ENCODE data around the gene EXOSC7.

The EXOSC7 gene

DNA sequence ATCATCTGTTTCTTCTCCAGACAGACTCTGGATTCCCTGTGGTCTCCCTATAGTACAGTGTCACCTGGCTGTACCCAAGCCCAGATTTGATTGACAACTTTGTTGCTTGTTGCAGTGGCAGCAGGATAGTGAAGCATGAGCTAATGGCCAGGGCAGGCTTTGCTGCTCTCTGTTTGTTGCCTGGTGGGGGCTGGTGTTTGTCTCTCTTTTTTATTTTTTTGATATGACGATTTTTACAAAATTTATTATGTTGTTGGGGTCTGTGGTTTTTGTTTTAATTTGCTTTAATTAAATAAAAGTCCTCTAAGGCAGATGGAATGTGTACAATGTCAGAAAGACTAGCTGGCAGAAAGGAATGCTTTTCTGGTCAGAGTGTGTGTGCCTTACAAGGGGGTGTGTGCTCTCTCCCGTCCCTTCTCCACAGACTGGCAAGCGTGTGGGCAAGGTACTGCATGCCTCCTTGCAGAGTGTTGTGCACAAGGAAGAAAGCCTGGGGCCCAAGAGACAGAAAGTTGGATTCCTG, 34.8 kb downstream of the EXOSC7 start:
- peak; percentile 83 for DNase-seq
- in situ Hi-C loops (cut with HindIII; ENCODE audit: low pct_ligation_motif_present, low pct_unique_long_range_greater_than_20kb, low sequenced_read_pairs), result no loop called here

DNA sequence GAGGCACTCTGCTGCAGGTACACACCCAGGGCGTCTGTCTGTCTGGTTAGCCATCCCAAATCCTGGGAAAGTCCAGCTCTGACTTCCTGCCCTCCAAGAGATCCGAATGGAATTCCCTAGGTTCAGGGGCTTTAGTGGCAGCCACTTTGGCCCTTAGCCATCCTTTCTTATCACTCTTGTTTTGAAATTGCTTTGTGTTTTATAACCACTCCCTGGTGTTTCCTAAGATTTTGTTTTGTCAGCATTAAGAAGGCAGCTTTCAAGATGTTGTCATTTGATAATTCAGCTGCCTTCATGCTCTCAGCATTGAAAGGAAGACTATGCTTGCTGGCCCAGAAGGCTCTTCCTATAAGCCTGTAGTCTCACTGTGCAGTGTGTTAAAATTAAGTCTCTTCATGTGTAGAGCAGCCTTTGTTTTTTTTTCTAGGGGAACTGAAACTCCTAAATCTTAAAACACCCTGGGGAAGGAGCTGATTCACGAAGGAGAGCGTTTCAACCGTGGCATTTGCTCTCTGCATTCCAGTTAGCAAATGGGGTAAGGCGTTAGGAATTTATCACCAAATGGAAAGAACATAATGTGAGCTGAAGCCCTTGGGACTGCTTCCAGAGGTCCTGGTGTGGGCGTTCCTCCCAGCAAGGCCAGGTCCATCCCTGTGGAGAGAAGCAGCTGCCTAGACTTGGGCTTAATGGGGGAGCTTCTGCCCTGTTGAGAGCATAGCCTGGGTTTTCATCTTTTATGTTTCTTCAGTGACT, 35.9 kb downstream of the EXOSC7 start:
- in situ Hi-C loops (cut with HindIII; ENCODE audit: low pct_ligation_motif_present, low pct_unique_long_range_greater_than_20kb, low sequenced_read_pairs), result no loop called here

DNA sequence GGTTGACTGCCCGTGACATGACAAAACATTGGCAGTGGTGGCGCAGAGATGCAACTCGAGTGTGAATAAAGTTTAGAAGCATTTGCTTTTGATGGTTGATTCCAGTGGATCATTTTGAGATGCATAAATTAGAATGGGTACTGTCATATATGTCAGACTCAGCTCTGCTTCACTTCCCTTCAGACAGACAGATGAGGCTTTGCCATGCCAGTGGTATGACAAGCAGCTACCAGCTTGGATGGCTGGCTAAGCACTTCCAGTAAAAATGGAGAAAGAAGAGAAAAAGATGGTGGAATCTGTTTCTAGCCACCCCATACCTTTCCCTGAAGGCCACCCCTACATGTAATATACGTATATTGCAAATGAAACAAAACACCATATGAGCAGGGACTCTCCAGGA, 36.5 kb downstream of the EXOSC7 start:
- DNase-seq, result no peak
- in situ Hi-C loops (cut with HindIII; ENCODE audit: low pct_ligation_motif_present, low pct_unique_long_range_greater_than_20kb, low sequenced_read_pairs), result no loop called here

More for the DNA sequence above, 35.9 kb downstream of the EXOSC7 start:
- DNase-seq, result peak; percentile 86

DNA sequence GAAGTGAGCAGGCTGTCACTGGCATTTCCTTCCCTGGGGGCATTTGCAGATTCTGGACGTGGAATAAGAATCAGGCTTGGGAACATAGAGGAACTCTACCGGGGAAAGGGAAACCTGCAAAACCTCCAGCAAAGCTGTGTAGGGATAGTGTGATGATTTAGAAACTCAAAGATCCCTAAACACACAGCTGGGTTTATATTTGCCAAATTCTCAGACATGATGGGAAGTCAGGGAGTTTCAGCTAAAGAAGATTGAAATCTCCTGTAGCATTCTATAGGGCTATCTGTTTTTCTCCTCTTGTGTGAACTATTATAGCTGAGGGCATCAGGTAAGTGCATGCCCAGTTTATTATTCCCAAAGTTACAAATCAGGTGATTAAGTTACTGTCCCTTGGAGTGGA, 40.9 kb downstream of the EXOSC7 start:
- DNase-seq, result no peak
- in situ Hi-C loops (cut with HindIII; ENCODE audit: low pct_ligation_motif_present, low pct_unique_long_range_greater_than_20kb, low sequenced_read_pairs), result no loop called here

DNA sequence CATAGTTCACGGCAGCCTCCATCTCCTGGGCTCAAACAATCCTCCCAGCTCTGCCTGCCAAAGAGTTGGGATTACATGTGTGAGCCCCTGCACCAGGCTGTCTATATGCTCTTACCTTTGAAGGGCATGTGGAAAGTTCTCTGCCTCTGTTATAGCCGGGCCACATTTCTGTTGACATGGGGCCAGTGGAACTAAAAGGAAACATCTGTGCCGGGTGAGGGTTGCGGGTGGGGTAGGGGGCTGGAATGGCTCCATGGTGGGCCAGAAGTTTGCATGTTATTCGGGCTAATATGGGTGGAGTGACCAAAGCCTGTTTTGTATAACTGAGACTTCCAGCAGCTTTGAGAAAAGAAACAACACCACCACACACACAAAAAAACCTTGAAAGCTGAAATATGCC, 41.8 kb downstream of the EXOSC7 start:
- in situ Hi-C loops (cut with HindIII; ENCODE audit: low pct_ligation_motif_present, low pct_unique_long_range_greater_than_20kb, low sequenced_read_pairs), result no loop called here
- DNase-seq, result no peak

DNA sequence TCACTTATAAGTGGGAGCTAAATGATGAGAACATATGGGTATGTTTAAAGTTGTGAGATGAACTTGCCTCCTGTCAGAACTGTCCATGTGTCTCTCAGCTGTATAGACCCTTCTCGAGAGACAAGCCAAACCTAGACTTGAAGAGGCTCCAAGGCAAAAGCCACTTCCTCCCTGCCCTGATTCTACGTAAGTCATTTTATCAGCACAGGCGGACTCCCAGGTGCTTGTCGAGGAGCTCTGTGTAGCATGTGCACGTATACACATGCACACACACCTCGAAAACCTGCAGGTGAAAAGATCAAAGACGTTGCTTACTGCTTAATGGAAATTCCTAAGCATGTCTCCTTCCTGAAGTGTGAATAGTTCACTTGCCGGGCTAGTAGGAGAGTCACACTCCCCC, 44.5 kb downstream of the EXOSC7 start:
- in situ Hi-C loops (cut with HindIII; ENCODE audit: low pct_ligation_motif_present, low pct_unique_long_range_greater_than_20kb, low sequenced_read_pairs), result no loop called here
- no peak for DNase-seq

DNA sequence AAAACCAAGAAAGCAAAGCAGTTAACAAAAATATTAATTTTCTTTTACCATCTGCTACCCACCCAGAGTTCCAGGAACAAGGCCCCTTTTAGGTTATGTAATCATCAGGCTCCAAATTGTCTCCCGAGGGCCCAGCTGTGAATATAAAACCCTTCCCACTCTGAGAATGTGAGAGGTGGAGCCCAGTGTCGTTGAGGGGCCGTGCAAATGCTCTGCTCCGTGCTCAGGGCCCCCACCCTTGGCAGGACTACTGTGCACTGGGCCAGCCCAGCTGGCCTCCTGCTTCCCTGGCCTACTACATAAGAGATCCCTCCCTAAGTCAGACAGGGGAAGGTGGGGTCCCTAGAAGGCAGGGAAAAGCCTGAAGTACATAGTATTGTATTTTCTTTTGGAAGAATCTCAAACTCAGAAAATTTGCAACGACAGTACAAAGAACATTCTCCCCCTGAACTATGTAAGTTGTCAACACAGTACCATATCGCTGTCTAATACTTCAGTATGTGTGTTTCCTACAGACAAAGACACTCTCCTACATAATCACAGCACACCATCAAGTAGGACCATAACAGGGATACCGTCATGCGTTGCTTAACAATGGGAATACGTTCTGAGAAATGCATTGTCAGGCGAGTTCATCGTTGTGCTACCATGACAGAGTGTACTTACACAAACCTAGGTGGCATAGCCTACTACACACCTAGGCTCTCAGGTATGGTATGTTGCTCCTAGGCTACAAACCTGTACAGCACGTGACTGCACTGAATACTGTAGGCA, 45.7 kb downstream of the EXOSC7 start:
- in situ Hi-C loops (cut with HindIII; ENCODE audit: low pct_ligation_motif_present, low pct_unique_long_range_greater_than_20kb, low sequenced_read_pairs), result no loop called here
- DNase-seq, result no peak

DNA sequence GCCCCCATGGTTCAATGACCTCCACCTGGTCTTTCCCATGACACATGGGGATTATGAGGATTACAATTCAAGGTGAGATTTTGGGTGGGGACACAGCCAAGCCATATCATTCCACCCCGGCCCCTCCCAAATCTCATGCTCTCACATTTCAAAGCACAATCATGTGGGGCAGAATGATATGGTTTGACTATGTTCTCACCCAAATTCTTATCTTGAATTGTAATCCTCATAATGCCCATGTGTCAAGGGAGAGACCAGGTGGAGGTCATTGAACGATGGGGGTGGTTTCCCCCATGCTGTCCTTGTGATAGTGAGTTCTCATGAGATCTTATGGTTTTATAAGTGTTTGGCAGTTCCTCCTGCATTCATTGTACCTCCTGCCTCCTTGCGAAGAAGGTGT, 47.6 kb downstream of the EXOSC7 start:
- in situ Hi-C loops (cut with HindIII; ENCODE audit: low pct_ligation_motif_present, low pct_unique_long_range_greater_than_20kb, low sequenced_read_pairs), result no loop called here
- DNase-seq, result no peak

DNA sequence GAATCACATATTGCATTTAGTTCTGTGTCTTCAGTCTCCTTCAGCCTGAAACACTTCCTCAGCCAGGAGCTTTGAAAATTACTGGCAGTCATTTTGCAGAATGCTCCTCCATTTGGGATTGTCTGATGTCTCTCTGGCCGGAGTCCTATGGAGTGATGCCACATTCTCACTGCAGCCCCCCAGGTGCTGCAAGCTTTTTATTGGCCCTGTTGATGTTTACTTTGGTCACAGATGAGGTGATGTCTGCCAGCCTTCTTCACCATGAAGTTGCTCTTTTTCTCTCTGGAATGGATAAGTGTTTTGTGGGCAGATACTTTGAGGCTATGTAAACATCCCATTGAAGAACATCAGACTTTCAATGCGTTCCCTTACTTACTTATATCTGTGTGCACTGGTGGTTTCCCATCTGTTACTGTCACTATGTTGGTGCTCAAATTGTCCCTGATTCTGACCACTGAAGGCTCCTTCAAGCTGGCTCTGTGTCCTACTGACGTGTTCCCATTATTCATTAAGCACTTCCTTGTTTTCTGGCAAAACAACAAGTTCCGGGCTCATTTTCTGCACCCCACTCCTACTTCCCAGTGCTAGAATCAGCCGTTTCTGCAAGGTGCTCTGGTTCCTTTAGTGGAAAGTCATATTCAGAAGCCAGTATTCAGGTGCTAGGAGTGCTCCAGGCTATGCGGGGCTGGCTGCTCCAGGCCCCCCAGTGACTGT, 48.7 kb downstream of the EXOSC7 start:
- no peak for DNase-seq
- in situ Hi-C loops (cut with HindIII; ENCODE audit: low pct_ligation_motif_present, low pct_unique_long_range_greater_than_20kb, low sequenced_read_pairs), result no loop called here

DNA sequence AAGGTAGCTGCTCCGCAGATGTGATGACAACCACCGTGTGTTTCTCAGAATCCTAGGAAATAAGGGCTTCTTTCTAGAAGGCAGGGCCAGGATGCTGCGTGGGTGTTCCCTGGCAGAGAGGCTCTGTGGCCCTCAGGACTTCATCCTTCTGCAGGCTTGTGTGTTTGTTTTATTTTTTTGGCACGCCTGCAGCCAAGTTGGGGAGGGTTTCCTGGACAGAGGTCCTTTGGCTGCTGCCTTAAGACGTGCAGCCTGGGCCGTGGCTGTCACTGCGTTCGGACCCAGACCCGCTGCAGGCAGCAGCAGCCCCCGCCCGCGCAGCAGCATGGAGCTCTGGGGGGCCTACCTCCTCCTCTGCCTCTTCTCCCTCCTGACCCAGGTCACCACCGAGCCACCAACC, 50.0 kb downstream of the EXOSC7 start, which contains the start of gene CLEC3B:
TSS of gene CLEC3B (plus strand) at position 266 of the 400 bp plus-strand sequence. CDS start at position 326, 60 bp downstream.
- in situ Hi-C loops (cut with HindIII; ENCODE audit: low pct_ligation_motif_present, low pct_unique_long_range_greater_than_20kb, low sequenced_read_pairs), result no loop called here
- no peak for DNase-seq

DNA sequence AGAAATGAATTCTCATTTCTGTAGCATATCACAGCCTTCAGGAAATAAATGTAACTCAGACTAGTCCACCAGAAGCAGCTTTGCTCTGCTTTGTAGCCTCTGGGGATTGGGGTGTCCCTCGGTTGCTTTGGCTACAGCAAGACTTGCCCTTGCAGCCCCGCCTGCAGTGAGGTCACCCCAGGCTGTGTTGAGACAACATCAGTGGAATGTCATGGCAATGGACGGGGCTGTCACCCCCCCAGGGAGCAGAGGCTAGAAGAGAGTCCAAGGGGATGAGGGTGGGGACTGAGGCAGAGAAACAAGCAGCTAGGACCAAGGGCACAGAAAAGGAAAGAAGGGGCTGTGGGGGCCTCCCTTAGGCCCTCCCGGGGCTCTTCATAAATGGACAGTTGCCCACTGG, 50.9 kb downstream of the EXOSC7 start:
- DNase-seq, result no peak
- in situ Hi-C loops (cut with HindIII; ENCODE audit: low pct_ligation_motif_present, low pct_unique_long_range_greater_than_20kb, low sequenced_read_pairs), result no loop called here

DNA sequence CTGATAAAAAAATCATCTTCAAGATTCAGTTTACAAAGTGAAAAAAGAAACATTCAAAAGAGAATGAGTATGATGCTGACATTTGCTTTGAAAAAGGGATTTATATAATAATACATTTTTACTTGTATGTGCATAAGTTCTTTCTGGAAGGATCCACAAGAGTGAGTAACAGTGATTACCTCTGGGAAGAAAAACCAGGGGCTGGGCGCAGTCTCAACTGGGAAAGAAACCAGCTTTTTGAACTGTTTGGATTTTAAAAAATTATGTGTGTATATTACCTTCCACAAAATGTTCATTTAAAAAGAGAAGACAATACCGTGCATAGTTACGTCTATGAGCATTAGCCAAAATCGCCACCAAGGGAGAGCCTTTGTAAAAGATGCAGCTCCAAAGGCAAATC, 51.4 kb downstream of the EXOSC7 start:
- DNase-seq, result no peak
- in situ Hi-C loops (cut with HindIII; ENCODE audit: low pct_ligation_motif_present, low pct_unique_long_range_greater_than_20kb, low sequenced_read_pairs), result no loop called here

DNA sequence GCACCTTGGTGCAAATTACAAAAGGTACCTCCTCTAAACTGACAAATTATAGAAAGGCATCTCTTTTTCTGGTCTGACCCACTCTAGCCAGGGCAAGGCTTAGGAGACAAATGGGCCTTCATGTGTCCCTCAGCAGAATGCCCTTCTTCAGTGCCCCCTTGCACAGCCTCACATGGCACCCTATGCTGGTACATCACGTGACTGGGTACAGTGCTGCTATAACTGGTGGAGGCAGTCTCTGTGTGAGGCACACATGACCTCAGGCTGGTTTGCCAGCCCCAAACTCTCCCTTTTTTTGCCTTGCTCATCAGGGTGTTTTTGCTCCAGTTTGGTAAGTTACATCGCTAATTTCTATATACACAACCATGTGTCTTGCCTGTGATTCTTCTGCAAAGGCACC, 53.2 kb downstream of the EXOSC7 start:
- in situ Hi-C loops (cut with HindIII; ENCODE audit: low pct_ligation_motif_present, low pct_unique_long_range_greater_than_20kb, low sequenced_read_pairs), result no loop called here
- DNase-seq, result no peak

DNA sequence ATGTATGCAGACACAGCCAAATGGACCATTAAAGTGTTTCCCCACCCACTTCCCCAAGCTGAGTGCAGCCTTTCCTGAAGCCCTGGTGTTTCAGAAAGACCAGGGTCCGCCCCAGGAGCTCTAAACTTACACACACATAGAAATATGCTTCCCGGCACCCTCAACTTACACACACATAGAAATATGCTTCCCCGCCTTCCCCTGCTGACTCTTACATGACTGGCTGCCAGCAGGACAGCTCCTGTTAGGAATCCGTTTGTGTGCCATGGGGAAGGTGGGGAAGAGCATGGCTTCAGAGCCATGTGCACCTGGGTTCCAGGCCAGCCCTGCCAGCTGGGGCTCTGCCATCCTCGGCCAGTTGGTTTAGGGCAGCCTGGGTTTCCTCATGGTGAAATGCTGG, 53.6 kb downstream of the EXOSC7 start:
- DNase-seq, result no peak
- in situ Hi-C loops (cut with HindIII; ENCODE audit: low pct_ligation_motif_present, low pct_unique_long_range_greater_than_20kb, low sequenced_read_pairs), result no loop called here

DNA sequence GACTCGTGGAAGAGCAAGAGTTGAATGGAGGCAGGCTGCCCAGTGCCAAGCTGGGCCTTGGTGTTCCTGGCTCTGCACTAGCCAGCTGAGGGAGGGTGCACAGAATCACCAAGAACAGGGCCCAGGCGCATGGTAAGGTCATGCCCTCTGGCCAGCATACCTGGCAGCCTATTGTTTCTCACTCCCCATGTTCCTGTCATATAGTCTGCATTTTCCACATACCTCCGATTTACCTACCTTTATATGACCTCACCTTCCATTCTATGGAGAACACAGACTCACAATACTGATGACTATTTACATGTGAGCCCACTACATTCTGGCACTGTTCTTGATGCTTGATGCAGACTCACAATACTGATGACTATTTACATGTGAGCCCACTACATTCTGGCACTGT, 55.5 kb downstream of the EXOSC7 start:
- in situ Hi-C loops (cut with HindIII; ENCODE audit: low pct_ligation_motif_present, low pct_unique_long_range_greater_than_20kb, low sequenced_read_pairs), result no loop called here
- no peak for DNase-seq

DNA sequence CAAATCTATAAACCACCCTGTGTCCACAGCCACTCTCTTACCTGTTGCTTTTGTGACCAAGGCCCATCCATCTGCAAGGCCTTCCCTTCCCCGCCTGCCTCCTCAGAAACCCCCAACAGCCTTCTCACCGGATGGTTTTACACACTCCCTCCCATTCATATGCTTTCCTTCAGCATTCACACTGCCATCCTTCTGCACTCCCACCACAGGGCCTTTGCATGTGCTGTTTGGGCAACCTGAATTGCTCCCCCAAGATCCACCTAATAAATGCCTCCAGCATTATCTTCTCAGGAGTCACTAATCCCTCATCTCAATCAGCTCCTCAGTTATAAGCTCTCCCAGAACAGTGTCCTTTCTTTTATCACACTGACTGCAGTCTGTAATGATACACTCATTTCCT, 56.1 kb downstream of the EXOSC7 start:
- in situ Hi-C loops (cut with HindIII; ENCODE audit: low pct_ligation_motif_present, low pct_unique_long_range_greater_than_20kb, low sequenced_read_pairs), result no loop called here
- no peak for DNase-seq

DNA sequence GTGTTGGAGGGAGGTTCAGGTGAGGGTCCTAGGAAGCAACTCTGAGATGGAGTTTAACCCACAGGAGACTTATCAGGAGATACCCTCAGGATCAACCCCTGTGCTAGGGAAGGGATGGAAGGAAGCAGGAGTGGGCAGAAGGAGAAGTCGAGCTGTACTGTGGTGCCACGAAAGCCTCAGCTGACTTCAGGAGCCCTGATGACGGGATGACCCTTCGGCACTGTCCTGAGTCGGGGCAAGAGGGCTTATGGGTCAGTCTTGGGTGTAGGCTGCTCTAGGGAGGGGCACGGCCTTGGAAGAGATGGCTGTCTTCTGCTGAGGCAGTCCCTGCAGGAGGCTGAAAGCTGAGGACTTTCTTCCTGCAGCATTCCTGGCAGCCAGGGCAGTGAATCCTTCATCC, 57.7 kb downstream of the EXOSC7 start:
- in situ Hi-C loops (cut with HindIII; ENCODE audit: low pct_ligation_motif_present, low pct_unique_long_range_greater_than_20kb, low sequenced_read_pairs), result no loop called here
- DNase-seq, result no peak

DNA sequence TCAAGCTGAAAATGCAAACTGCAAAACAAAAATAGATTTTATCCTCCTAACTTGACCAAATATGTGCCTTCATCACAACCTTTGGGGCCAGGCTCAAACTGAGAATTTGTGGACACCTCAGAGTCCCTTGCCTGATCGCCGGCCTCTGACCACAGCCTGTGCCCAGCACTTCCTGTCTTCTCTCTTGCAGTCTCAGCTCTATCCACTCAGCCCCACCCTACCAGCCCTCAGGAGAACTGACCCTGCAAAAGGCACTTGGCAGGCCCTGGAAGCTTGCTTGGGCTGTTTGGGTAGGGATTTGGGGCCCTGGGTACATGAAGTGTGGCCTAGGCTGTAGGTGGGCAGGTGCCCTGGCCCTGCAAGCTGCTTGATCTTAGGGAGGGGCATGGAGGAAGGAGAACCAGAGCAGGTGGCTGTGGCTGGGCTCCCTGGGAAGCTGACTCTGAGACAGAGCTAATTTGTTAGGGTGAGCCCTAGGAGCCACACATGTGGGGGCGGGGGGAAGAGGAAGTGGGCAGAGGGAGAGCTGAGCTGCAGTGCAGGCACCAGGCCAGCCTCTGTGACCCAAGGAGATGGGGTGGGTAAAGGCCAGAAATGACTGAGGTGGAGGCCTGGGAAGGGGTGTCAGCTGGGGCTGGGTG, 58.7 kb downstream of the EXOSC7 start:
- DNase-seq, result no peak
- in situ Hi-C loops (cut with HindIII; ENCODE audit: low pct_ligation_motif_present, low pct_unique_long_range_greater_than_20kb, low sequenced_read_pairs), result no loop called here
